ENCODE data around the gene CLIC6. TPM values are rescaled to one million over a fixed set of nuclear protein-coding genes. Genes with fewer than 3 reads are reported as not detected.

Gene CLIC6
- total RNA-seq, 1 donor from 2014 or later = 12.3 TPM

DNA sequence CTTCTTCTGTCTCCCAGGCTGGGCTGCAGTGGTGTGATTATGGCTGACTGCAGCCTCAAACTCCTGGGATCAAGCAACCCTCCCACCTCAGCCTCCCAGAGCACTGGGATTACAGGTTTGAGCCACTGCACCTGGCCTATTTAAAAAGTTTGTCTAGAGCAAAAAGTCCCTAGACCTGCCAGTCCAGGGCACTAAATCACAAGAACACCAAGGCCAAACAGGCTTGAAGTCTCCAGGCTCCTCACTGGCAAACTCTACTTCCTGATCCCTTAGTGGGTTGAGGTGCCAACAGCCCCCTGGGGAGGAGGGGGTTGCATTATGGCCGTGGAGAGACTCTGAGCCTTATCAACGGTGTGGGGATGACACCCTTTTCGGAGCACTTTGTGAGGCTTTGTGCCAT, 76.0 kb downstream of the CLIC6 start:
- Histone ChIP-seq H3K36me3 (no peaks in the 10 kb centered on the region), H3K9me3 (no peaks in the 10 kb centered on the region), H3K4me1 (peaks cover 11% of the 10 kb centered on the region), H3K27me3 (no peaks in the 10 kb centered on the region), H3K4me3 (no peak overlapping the region), H3K27ac (no peak overlapping the region)
- DNase-seq (no peak), ATAC-seq (no peak)
- intact Hi-C loops (cut with DNase I) = no loop called here
- TF ChIP-seq, protein P1, sequence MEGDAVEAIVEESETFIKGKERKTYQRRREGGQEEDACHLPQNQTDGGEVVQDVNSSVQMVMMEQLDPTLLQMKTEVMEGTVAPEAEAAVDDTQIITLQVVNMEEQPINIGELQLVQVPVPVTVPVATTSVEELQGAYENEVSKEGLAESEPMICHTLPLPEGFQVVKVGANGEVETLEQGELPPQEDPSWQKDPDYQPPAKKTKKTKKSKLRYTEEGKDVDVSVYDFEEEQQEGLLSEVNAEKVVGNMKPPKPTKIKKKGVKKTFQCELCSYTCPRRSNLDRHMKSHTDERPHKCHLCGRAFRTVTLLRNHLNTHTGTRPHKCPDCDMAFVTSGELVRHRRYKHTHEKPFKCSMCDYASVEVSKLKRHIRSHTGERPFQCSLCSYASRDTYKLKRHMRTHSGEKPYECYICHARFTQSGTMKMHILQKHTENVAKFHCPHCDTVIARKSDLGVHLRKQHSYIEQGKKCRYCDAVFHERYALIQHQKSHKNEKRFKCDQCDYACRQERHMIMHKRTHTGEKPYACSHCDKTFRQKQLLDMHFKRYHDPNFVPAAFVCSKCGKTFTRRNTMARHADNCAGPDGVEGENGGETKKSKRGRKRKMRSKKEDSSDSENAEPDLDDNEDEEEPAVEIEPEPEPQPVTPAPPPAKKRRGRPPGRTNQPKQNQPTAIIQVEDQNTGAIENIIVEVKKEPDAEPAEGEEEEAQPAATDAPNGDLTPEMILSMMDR (IDR thresholded peaks at IDR 0.05) = no peak

DNA sequence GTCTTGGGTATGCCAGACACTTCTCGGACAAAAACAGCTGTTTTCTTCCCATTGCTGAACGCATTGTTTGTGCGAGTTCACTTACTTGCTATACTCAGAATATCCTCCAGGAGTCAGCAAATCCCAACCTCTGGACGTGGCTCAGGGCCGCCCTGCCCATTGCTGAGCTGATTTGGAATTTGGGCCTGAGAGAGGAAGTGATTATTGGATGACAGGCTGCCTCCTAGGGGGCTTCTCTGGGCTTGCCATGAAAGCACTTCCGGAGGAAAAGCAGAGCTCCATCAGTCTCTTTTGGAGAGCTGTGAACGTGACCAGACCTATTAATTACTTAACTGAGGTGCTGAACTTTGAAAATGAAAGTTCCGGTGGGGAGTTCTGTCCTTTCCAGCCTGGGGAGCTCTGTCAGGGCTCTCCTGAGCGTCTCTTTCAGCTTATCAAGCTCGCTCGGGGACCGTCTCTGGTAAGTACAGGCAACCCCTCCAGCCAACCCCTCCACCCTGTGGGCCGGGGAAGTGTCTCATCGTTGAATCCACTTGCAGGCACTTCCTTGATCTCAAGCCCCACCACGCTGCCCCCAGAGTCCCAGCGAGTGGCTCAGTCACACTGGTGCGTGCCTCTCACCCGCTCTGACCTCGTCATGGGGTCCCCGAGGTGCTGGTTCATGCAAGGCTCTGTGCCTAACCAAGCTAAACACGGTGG, 76.9 kb downstream of the CLIC6 start:
- H3K27me3 ChIP-seq = no peaks in the 10 kb centered on the region
- intact Hi-C loops (cut with DNase I) = no loop called here
- ATAC-seq (peak; percentile 96), DNase-seq (peak; percentile 76)
- H3K27ac ChIP-seq = peak overlapping the region; percentile 30
- H3K9me3 ChIP-seq = no peaks in the 10 kb centered on the region
- H3K4me3 ChIP-seq = peak overlapping the region; percentile 36
- no peaks in the 10 kb centered on the region for H3K36me3 ChIP-seq
- TF ChIP-seq, protein P1 (IDR thresholded peaks at IDR 0.05) = peak; percentile 89
- peaks cover 11% of the 10 kb centered on the region for H3K4me1 ChIP-seq

GRCh38 chr21:34748862-34749261, 80.1 kb downstream of the CLIC6 start:
- H3K36me3 ChIP-seq = no peaks in the 10 kb centered on the region
- TF ChIP-seq, protein P1 (IDR thresholded peaks at IDR 0.05) = no peak
- intact Hi-C loops (cut with DNase I) = no loop called here
- ATAC-seq (no peak), DNase-seq (no peak)
- H3K4me1 ChIP-seq = peaks cover 11% of the 10 kb centered on the region
- H3K4me3 ChIP-seq = no peak overlapping the region
- no peaks in the 10 kb centered on the region for H3K27me3 ChIP-seq
- H3K27ac ChIP-seq = no peak overlapping the region
- no peaks in the 10 kb centered on the region for H3K9me3 ChIP-seq

DNA sequence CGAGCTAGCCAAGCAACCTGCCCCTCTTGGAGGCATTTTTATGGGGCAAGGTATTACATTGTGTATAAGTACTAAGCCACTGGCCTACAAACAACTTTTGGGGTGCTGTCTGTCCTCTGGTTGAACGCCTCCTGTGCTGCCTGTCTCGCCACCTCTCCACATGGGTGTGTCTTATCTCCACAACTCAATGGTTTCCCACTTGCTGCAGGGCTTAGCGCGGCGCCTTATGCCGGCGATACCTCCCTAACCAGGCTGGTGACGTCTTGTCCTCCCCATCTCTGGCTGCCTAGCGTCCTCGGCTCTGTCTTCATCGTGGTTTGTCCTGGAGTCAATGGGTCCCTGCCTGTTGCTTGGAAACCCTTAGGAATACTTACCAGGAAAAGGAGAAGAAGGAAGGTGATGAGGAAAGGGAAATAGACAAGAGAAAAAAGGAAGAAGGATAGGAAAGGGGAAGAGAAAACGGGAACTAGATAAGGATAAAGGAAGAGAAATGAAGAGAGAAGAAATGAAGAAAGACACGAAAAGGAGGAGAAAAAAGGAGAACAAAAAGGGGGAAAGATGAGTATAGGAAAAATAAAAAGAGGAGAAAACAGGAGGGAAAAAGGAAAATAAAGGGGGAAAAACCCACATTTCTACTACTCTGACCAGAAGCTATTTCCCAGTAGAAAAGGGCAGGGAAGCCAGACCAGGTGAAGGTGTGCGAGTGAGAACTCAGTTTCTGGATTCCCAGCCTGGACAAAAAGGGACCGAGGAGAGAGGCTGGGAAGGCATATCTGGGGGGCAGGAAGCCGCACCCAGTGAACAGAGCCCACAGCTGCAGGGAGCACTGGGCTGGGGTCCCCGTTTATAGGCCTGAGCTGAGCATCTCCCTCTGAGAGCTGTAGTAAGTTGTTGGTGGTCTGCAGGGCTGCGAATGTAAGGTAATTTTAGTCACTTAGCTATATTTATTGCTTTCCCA, 86.2 kb downstream of the CLIC6 start:
- H3K36me3 ChIP-seq = no peaks in the 10 kb centered on the region
- H3K4me3 ChIP-seq = no peak overlapping the region
- no peaks in the 10 kb centered on the region for H3K9me3 ChIP-seq
- TF ChIP-seq, protein P1 (IDR thresholded peaks at IDR 0.05) = no peak
- no peak overlapping the region for H3K27ac ChIP-seq
- peak; percentile 19 for ATAC-seq
- intact Hi-C loops (cut with DNase I) = no loop called here
- H3K4me1 ChIP-seq = no peaks in the 10 kb centered on the region
- no peak for DNase-seq
- H3K27me3 ChIP-seq = no peaks in the 10 kb centered on the region

GRCh38 chr21:34761758-34762330, 93.0 kb downstream of the CLIC6 start:
- ATAC-seq (peak; percentile 61), DNase-seq (no peak)
- TF ChIP-seq, protein P1 (IDR thresholded peaks at IDR 0.05) = no peak
- Histone ChIP-seq H3K27ac (no peak overlapping the region), H3K27me3 (no peaks in the 10 kb centered on the region), H3K9me3 (no peaks in the 10 kb centered on the region), H3K36me3 (no peaks in the 10 kb centered on the region), H3K4me1 (no peaks in the 10 kb centered on the region), H3K4me3 (no peak overlapping the region)
- intact Hi-C loops (cut with DNase I) = no loop called here

All from upper lobe of right lung (tissue), 1 donor.